HG03159 (cell line): ENCODE measurements around the gene DLGAP5.

Experiments used
- ATAC-seq: cut with Tn5 transposase; IDR thresholded peaks from one replicate; pipeline ENCODE4 v1.9.1; 2021; ENCODE audit warnings: mild to moderate bottlenecking, moderate library complexity; ENCODE audit not compliant: unreplicated experiment

The DLGAP5 gene

DNA sequence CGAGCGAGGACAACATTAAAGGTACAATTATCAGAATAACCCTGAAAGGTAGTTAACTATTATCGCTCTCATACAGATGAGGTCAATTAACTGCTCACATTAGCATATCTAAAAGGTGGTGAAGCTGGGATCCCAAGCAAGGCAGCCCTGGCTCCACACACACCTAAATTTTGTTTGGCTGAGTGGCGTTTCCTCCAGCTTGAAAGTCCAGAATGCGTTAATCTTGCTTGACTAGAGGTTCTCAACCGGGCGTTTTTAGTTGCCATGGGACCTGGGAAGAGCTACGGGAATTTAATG, 531 bp downstream of the DLGAP5 start:
- no peak for ATAC-seq

DNA sequence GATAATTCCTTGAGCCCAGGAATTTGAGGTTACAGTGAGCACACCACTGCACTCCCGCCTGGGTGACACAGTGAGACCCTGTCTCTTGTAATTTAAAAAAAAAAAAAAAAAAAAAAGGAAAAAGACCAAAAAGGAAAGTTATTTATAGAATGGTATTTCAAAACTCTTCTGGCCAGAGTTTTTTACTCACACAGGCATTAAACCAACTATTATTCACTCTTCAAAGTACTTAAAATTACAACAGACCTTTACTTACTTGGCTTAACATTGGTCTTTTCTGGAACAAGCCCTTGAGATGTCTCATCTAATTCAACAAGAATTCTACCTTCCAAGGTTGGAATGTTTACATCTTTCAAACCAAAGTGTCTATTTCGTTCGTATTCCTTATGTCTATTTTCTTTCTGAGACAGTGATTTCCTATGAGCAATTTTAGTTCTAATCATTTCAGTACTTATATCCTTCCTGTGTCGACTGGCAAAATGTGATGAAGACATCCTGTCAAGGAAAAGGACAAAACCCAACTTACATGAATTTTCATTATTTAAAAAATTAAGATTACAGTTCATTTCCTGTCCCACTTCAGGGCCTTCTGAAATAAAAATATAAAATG, 2.6 kb downstream of the DLGAP5 start:
- ATAC-seq, result no peak

DNA sequence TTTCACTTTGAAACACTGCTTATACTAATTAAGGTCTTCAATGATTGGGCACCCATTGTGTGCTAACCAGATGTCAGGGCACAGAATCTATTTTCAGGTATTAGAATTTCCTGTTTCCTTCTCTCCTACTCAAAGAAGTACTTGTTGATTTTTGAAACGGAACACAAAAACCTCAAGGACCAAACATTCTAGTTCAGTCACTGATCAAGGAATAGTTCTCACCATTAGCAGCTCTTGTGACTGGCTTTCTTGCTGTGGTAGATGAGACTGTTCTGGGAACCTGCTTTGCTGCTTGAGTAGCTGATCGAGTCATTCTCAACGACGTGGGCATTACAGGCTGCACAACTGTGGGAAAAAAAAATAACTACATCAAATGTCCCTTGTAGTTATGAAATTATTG, 11.0 kb downstream of the DLGAP5 start:
- peak; percentile 57 for ATAC-seq

DNA sequence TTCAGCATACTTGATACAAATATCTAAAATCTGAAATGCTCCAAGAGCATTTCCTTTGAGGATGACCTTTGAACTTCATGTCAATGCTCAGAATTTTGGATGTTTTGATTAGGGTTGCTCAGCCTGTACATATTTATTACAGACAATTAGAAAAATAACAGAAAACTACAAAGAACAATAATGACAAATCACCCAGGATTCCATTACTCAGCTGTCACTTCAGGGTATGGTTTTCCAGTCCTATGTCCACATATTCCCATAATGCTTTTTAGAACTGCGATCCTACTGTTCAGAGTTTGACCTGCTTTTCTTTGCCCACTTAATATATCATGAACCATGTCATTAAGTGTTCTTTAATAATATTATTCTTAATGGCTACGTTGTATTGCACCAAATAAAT, 11.4 kb downstream of the DLGAP5 start:
- no peak for ATAC-seq

DNA sequence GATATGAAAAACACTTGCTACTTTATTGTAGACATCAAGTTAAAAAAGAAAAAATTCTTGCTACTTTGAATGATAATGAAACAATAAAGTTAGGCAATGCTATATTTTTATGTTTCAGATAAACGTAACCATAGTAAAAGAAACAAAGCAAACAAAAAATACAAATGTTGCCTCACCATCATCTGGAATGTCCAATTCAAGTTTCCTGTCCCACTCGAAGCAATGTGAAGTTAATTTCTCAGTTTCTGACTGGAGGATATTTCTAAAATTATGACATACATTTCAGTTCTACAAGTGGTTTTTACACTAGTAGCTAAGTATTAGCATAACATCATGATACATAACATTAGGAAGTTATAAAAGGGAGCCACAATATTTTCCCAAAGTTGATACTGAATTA, 20.9 kb downstream of the DLGAP5 start:
- no peak for ATAC-seq

DNA sequence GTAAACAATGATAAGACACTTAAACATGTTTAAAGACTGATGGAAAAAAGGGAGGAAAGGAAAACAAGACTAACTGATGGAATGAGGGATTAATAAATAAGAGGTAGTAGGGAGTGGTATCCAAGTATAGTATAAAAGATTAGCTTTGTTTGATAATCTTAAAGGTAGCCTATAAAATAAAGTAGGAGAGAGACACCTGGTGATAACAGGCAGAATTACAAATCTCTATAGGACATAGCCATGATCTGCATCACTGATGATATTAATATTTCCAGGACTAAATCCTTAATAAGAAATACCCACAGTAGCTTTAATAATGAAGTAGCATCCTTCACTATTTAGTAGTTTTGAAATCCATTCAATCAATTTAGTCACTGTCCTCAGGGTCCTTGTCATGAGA, 30.4 kb downstream of the DLGAP5 start:
- ATAC-seq, result no peak

DNA sequence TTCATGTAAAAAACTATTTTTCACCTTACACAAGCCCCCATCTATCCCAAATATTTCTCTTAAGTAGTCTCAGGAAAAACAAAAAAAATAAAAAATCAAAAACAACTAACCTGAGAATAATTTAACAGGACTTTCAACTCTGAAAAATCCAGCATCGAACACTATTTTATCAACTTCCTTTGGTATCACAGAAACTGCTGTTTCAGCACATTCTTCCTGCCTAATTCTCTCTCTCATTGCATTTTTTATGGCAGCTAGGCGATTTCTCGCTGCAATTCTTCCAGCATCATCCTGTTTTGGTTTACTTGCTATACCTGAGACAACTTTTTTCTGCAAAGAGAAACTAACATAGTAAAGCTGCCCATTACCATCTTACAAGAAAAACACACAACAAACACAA, 33.0 kb downstream of the DLGAP5 start:
- no peak for ATAC-seq

DNA sequence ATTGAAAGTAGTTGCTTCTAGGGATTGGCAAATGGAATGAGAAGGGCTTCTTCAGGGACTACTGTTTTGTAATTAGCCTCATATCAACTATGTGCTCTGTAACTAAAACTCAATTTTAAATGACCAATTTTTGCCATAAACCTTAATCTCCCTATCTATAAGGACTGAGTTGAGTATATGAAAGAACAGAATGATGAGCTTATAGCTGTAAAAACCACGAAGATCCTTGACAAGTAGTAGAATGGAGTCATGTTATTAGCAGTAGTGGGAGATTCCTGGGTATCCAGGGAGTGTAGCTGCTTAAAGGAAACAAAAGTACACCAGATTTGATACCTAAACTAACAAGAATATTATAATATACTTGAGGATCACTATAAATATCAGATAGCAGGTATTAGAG, 34.3 kb downstream of the DLGAP5 start:
- no peak for ATAC-seq

DNA sequence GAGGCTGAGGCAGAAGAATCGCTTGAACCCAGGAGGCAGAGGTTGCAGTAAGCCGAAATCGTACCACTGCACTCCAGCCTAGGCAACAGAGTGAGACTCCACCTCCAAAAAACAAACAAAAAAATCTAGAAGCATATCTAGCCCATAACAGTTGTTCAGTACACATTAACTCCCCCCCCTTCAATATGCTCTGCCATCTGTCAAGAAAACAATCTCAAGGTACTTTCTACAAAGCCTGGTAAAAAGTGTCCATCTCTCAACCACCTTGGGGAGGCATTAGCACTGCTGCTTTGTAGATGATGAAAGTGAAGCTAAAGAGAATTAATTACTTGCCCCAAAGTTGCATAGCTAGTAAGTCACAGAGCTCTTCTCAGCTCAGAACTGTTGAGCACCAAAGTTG, 37.4 kb downstream of the DLGAP5 start:
- no peak for ATAC-seq

DNA sequence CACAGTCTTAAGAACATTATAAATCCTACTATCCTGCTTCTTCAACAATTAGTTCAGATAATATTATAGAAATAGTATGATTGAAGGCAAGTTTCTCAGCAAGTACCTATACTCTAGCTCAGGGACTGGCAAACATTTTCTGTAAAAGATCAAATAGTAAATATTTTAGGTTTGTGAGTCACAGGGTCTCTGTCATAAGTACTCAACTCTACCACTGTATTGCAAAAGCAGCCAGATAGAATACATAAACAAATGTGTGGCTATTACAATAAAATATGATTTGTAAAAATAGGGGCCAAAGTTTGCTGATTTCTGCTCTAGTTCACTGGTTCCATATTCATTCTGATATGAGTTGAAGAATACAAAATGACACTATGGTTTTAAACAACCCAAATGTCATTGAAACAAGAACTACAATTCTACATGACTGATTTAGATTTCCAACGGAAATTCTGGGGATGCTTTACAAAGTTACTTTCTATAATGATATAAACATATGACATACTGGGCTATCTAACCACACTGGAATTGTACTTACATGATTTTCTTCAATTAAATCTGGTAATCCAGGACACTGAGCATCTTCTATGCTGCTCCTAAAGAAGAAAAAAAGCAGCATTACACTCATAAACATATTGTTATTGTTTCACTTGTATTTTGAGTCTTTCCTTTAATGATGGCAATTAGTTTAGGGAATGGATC, 39.2 kb downstream of the DLGAP5 start:
- ATAC-seq, result no peak

DNA sequence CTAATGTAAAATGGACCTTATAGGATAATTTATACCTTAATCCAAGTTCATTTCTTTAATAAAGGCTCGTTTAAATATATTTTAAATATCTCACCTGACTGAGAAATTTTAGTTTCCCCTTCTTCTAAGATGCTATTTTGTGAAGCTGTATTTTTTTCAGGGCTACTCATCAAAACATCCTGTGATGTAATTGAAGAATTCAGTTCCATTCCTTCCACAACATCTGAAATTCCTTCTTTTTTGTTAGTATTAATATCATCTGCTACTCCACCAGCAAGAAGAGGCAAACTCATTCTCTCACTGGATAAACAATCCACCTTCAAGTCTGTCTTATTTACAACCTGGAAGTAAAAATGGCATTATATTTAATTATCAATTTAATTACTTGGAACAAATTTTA, 39.8 kb downstream of the DLGAP5 start:
- ATAC-seq, result no peak

DNA sequence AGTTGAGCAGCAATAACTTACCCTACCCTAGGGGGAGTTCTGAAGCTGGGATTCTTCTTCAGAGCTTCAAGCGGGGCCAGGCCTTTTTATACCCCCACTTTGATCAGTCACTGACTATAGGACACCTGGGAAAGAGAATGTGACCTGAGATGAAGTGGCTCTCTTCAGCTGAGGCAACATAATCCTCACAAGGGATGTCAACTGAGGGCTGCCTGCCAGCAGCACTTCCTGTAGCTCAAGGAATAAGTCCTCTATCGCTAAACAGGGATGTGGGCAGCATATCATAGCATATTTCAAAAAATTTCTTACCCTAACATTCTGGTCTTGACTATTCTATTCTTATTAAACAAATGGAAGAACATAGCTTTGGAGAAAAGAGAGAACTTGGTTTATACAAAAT, 45.0 kb downstream of the DLGAP5 start:
- ATAC-seq, result no peak

DNA sequence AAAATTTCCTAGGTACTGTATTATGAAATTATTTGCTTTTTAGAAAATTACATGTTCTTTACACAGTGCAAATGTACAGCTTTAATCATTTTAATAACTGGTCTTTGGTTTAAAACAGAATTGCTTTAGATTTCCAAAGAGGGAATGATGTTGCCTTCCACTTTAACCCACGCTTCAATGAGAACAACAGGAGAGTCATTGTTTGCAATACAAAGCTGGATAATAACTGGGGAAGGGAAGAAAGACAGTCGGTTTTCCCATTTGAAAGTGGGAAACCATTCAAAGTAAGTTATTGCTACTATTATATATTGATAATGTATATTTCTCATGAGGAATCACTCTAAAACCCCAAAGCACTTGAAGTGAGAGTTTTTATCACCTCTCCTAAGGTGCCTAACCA, 48.9 kb downstream of the DLGAP5 start:
- no peak for ATAC-seq

DNA sequence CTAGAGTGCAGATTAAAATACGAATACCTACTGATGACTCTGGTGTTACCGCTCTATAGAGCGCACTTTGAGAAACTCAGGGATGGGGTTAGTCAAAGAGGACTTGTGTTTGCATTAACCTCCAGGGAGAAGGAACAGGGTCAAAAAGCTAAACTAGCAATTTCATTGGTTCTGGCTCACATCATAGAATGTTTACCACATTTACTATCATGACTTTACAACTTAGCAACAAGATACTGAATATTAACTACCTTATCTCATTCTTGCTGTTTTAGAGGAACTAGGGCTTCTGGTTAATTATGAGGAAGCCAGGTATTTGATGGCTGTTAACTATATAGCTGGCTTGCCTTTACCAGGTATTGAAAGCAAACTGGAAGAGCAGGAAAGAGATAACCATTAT, 49.6 kb downstream of the DLGAP5 start:
- ATAC-seq, result no peak

DNA sequence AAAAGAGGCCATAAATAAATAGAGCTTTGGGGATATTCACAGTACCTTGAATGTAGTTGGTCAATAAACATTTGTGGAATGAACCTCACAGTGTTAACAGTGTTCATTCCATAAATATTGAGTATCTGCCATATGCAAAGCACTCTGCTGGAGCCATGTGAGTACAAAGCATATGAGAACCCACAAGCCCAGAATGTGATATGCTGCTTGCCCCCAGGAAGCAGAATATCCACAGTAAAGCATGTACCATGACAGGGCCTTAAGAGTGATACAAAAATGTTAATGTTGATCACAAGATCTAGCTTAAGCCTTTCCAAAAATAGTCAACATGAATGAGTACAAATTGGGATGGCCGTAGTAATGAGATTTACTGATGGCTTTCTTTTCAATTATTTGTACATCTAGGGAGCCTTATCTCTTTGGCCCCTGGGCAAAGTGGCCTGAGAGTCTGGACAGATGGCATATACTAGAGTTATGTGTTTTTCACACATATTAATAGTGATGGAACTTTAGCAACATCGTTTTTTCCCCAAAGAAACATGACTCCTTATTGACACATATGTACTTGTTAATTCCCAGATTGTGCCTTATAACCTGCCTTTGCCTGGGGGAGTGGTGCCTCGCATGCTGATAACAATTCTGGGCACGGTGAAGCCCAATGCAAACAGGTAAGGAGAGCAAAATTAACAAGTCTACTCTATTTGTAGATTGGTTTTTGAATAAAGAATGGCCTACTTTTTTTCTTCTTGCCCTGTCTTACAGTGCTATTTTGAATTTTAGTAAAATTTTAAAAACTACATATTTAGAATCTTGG, 51.5 kb downstream of the DLGAP5 start:
- no peak for ATAC-seq

DNA sequence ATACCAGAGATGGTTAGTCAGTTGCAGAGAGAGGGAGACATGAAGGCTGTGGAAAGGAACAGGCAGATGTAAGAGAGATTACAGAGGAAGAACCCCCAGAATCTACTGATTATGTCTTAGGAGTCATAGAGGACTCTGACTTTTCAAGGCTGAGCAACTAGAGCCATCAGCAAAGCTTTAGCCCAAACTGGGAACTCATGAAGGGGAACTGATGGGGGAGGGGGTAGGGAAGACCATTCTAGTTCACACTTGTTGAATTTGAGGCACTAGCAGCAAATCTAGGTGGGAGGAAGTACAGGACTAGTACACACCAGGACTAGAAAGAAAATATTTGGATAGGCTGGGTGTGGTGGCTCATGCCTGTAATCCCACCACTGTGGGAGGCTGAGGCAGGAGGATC, 52.2 kb downstream of the DLGAP5 start:
- no peak for ATAC-seq

DNA sequence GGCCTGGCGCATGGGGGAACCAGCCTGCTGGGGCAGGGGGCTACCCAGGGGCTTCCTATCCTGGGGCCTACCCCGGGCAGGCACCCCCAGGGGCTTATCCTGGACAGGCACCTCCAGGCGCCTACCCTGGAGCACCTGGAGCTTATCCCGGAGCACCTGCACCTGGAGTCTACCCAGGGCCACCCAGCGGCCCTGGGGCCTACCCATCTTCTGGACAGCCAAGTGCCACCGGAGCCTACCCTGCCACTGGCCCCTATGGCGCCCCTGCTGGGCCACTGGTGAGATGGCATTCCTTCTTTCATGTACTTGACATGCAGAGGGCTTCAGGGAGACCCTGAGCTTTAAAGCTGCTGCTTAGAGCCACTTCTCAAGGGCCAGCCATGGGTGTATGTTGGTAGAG, 53.3 kb downstream of the DLGAP5 start:
- ATAC-seq, result no peak

DNA sequence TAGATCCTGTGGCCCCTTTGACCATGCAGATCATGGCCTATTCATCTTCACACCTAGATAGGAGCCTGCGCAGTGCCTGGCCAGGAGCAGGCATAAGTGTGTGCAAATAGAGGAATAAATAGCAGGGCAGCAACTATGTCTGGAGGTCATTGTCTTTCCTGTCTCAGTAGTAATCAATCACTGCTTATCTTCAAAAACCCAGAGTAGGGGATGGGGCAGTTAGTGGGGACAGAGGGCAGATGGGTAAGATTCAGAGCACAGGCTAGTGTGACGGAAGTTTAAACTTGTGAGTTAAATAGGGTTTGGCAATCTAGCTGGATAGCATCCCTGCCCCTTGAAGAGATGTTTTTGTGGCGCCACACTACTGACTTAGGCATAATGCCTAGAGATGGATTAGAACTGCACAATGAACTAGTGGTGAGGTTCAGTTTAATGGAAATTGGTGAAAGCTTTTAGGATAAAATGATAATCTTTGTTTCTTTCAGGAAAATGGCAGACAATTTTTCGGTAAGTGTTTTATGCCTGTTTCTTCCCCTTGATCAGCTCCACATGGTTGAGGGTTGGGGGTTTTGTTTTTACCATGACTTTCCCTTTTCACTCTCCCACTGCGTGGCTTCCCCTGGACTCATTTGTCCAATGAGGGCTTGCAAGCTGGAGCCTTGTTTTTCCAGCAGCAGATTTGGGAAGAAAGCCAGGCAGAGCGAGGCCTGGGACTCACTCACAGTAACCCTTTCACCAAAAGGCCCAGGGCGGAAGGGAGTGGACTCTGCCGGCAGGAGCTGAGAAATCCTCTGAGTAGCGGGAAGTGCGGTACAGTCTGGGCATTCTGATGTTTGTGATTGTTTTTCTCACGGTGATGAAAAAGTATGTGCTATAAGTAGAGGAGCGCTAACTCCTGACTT, 54.2 kb downstream of the DLGAP5 start:
- ATAC-seq, result no peak

DNA sequence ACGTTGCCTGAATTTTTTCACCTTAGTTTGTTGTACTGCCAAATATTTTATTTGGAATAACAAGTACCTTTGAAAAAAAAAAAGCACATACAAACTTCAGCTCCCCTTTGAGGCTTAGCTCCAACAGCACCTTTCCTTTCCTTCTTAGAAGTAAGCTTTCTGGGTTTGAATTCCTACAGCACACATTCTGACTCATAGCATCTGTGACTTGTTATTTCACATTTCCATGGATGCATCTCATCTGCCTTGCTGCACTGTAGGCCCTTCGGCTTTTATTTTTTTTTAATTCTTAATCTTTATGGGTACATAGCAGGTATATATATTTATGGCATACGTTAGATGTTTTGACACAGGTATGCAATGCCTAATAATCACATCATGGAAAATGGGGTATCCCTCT, 55.1 kb downstream of the DLGAP5 start:
- no peak for ATAC-seq

DNA sequence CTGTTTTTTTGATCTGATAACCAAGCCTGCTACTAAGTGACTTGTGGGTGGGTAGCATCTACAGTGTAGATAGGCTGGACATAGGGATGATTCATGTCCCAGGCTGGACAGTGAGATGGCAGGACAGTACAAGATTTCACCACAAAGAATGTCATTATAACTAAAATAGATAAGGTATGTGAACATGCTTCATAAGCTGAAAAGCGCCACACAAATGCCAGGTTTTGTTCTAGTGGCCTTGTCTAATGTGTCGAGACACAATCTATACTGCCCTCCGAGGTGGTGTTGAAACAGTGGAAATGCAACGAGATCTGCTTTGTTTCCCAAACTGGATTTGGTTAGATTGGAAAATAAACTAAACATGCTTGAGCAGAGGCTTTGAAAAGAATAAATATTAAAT, 58.0 kb downstream of the DLGAP5 start:
- no peak for ATAC-seq

DNA sequence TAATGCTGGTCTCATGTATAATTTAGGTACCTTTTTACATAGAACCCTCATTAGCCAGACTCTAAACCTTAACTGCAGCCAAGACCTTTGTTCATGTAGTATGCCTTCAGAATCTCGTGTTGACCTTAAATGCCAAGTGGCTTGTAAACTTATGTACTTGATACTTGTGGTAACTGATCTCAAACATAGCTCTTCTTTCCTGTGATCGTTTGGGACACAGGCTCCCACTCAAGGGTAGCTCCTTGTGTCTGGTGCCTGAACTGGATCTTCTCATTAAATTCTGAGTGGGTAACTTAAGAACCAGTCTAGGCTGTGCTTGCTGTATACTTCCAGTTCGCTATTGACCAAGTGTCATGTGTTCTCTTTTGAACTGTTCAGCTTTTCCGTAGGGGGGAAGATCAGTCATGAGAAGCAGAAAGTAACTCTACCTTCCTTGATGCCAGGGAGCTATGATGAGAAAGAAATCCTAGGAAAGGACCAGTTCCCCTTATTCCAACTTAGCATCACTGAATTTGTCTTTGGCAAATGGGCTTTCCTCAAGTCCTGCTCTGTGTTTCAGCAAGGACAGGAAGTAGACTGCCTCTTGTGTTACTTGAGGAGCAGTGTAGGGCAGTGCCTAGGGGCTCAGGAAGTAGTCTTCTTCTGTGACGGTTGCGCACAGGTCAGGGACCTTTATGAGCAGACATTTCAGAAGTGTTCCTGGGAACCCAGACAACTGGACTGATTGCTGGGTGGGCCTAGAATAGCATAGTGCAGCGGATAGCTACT, 59.8 kb downstream of the DLGAP5 start:
- no peak for ATAC-seq
